T-helper 1 cell treated with Interleukin-12 subunit alpha and Interleukin-12 subunit beta and Interleukin-4 antibody, amounts not matched to agents 30 ng/mL and 1 ng/mL, for 36 hours (primary cell): ENCODE data around the gene GPC5. TPM values are rescaled to one million over a fixed set of nuclear protein-coding genes. Genes with fewer than 3 reads are reported as not detected.
"Not testable (repeated sequence)": the region's sequence is repeated elsewhere in the genome, so short reads cannot be mapped to it uniquely, and the experiment has no call there.

ENCODE experiments used
- intact Hi-C: fragments of 100-400 bp; cut with micrococcal nuclease; formaldehyde crosslinking; loops from one replicate; pipeline ENCODE4 v1.15.1; 2024
- total RNA-seq: library from RNA; stranded (reverse); gene quantifications from 2 replicates; pipeline ENCODE4 v1.2.3, GENCODE V29; 2022

Gene GPC5
- total RNA-seq, 1 donor from 2014 or later, result 0.22 TPM

DNA sequence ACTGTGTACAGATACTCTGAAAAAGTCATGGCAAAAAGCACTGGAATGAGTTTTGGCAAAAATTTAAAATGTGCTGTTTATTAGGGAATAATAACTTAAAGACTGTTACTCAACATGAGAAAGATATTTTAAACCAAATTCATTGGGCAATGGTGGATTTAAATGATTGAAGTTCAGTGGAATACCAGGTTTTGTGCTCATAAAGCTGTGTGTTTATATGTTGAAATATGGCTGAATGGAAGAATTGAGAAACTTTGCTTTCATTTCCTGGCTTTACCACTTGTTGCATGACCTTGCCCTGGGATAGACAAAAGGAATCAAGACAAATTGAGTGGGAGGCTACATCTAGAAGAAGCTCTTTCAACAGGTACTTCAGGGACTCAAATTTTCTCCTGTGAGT, 246.4 kb downstream of the GPC5 start:
- intact Hi-C loops, result no loop called here

DNA sequence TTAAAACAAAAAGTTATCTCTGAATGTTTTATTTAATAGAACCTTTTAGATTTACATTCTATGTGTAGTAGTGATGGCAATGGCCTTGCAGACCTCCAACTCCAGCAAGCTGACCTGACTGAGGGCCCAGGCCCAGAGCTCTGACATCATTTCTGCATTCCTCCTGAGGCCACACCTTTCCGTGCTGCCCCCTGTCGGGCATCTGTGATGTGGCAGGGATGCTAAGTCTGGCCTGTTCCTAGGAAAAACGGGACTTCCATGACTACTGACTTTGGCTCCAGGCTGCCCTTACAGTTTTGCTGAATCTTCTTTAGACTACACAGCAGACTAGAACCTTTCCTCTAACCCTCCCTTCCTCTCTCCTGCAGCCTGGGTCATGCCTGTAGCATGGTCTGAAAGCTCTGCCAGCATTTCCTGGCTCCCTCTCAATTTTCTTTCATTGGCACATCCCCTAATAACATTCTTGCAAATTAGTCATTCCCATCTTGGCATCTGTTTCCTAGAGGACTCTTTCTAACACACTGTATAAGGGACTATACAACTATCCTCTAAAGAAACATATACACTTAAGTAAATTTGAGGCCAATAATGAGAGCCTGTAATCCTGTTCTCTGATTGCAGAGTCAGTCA, 249.1 kb downstream of the GPC5 start:
- intact Hi-C loops, result no loop called here

DNA sequence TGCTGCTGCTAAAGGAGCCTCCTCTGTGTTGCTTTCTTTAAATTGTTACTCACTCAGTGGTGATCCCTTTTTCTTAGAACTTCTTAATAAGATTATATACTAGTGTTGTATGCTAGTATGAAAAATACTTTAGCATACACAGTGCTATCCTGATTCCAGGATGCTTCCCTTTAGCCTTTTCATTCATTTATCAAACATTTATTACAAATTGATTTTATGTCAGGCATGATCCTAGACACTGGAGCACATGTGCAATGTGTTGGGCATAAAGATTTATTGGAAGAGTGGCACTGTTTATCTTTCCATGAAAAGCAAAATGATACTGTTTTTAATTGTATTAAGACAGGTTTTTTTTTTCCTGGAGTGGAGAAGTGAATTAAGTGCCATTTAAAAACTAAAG, 249.6 kb downstream of the GPC5 start:
- intact Hi-C loops, result no loop called here

DNA sequence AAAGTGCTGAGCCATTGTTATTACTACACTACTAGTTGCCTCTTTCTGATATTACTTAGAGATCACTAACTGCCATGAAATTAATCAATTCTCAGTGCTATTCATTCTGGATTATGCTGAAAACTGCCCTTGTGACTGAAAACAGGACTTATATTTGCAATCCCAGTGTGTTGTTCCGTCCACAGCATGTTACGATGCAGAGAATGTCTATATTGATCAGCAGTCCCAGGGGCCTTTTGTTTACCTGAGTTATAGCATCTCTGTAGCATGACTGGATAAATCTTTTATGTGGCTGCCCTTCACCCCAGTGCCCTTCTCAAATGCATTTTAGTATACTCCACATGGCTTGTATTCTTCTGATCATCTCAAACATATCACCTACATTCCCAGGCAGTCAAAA, 251.0 kb downstream of the GPC5 start:
- intact Hi-C loops, result no loop called here

DNA sequence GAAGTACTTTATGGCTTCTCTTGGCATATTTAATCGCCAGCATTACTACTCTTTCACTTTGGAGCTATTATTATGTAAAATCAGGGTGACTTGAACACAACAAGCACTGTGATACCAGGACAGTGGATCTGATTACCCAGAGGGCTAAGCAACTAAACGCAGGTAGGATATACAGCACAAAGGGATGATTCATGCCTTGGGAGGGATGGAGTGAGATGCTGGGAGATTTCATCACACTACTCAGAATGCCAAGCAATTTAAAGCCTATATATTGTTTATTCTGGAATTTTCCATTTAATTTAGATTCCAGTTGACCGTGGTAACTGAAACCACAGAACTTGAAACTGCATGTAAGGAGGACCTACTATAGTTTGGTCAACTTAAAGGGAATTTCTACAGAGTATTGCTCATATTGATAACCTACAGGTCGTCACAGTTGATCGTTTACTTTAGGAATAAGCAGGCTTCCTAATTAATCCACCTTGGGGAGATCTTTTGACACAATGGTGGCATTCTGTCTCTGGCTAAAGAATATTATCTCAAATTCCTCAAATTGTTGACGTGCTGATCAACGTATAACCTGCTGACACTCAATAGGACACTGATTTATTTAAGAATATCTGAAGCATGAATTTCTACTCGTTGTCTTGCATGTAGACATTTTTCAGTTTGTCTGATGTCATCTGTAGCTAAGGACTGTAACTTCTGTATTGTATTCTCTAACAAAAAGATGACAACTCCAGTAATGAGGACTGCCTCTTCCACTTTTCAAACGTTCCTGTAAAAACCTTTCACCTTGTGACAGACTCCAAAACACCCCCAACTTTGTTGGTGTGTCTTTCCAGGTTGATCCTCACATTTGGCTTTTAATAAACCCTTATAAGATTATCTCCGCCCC, 254.2 kb downstream of the GPC5 start:
- intact Hi-C loops, result no loop called here

DNA sequence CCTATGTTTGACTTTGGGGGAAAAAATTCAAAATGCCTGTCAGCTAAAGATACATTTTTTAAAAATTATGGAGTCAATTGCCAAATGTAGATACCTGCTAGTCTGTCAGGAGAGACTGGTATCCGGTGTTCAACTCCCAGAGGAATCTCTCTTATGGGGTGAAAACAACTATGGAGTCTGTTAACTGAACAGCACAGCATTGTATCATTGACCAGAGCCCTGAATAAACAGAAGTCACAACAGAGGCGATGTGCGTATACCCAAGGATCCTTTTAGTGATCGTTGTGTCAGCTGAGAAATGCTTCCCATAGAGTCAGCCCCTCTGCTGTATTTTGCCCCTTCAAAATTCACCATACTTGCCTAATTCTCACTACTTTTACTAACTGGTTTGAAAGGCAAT, 257.3 kb downstream of the GPC5 start:
- intact Hi-C loops, result loop anchor here (5.0 kb wide), 1 partner anchor 1352 kb away; no protein-coding TSS in a partner anchor

DNA sequence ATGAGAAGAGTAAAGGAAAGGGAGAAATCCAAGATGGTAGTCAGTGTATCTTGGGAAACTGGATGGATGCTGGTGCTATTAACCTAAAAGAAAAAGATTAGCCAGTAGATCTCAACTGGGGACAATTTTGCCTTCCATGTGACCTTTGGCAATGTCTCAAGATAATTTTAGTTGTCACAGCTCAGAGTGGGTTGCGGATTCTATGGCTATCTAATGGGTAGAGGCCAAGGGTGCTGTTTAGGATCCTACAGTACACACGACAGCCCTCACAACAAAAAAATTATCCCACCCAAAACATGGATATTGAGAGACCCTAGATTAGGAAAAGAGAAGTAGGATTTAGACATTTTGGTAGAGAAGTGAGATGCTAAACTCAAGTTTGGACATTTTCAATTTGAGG, 258.9 kb downstream of the GPC5 start:
- intact Hi-C loops, result loop anchor here (5.0 kb wide), 1 partner anchor 1350 kb away; no protein-coding TSS in a partner anchor

DNA sequence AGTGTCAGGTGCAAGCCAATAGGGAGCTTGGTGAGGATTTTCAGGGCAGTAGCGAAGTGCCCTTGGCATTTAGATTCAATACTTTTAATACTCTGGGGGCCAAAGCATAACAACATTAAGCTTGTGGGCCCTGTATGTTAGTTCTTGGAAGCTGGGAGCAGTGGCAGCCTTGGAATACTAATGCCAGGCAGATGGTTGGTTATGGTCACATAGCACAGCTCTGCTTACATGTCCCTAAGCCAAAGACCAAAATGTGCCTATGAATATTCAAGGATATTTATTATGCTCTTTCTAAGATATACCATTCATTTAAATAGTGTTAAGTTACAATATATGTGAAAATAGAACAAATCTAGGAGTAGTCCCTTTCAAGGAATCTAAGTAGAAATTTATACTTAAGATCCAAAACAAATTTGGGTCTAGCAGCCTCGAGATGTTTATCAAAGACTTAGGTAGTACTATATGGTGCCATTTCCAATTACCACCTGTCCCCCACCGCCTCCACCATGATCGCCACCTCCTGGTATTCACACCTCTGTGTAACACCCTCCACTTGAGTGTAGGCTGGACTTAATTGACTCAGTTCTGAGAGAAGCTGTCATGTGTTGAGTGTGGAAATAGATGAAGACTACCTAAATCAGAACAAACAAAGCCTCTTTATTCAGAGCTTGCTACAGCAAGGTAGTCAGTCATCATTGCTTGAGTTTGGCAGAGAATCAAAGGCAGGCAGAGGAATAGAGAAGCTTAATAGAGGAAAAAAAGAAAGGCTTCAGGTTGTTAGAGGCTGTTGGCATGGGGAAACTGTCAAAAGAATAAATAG, 261.0 kb downstream of the GPC5 start:
- intact Hi-C loops, result loop anchor here (5.0 kb wide), 1 partner anchor 1348 kb away; no protein-coding TSS in a partner anchor

DNA sequence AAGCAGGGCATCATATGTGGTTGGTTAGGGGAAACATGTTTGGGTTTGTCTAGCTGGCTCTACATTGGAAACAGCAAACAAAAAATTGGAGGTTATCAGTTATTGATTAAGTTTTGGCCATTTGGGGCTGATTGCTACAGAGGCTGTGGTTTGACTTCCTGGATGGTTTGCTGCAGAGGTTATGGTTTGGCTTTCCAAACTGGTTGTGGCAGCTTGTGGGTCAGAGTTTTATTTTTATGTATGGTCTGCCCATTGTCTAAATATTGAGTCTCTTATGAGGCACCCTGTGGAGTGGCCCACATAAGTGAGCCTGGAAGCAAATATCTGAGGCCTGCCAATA, 261.6 kb downstream of the GPC5 start:
- intact Hi-C loops, result no loop called here

DNA sequence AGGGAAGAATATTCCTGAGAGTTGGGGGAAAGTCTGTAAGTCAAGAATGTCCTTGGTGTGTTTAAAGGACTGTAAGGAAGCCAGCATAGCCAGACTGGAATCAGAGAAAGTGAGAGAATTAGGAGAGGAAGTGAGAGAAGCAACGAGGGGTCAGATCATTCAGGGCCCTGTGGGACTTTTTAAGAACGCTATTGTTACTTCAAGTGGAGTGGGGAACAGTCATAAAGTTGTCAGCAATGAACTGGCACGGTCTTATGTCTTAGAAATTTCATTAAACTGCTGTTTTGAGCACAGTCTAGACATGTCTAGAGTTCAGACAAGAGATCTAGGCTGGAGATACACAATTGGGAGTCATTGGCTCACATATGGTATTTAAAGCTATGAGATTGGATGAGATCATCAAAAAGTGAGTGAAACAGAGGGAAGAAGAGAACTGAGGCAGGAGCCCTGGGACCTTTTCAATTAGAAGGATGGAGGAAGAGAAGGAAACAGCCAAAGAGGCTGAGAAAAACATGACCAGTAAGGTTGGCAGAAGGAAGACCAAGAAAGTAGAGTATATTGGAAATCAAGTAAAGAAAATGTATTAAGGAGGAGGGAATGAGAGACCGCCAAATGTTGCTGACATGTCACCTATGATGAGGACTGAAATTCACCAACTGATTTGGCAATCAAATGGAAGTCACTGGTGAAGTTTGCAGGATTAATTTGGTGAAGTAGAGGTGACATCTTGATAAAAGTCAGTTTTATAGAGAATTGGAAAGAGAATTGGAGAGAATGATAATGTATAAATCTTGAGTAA, 263.5 kb downstream of the GPC5 start:
- intact Hi-C loops, result no loop called here

DNA sequence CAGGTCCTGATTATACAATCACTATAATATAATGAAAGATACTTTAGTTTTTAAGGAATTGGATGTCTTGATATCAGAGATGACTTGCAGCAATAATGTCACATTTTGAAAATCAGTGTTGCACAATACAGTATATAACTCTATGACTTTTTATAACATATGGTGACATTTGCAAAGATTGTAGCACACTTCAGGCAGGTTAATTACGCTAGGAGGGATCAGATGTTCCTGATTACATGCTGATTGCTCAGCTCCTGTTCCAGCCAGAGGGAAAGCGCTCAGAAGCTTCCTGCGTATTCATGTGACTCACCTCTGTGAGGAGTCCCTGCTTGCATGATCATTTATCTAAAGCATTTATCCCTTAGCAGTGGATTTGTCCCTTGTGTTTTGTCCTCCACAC, 265.6 kb downstream of the GPC5 start:
- intact Hi-C loops, result no loop called here

DNA sequence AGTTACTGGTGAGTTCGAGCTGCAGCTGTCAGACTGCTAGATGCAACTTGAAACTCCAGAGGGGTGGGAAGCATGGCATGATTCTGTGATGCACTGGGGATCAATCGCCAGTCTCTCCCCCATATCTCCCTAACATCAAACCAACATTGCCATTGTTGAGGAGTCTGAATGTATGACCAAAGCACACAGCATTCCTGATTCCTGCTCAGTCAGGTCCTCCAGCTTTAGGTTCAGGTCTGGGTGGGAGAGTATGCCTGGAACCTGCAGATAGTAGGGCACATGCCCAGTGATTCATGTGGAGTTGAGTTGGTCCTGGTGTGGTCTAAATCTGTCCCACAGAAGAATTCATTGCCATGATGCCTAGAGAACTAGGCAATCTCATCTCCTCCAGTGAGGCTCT, 269.1 kb downstream of the GPC5 start:
- intact Hi-C loops, result no loop called here

DNA sequence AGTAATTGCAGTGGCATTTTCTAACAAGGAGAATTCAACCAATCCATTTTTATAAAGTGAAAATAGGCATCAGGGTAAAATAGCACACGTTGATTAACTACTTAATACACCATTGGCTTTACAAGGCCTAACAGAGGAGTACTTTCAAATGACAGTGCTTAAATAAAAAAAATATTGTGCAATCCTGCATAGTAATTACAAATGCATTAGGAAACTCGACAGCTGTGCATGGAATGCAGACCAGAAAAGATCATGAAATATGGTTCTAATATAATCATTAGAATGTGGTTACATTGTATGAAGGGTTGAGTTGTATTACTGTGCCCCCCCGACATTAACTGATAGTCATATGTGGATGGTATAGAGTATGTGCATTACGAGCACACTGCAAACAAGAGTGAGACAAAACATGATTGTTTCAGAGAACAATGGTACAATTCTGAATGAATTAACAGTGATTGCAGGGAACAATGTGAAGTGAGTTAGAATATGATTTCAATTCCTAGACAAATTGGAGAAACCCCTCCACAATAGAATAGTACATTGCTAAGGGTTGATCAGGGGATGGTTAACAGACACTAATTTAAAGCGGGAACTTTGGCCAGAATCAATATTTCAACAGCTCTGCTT, 270.6 kb downstream of the GPC5 start:
- intact Hi-C loops, result no loop called here

DNA sequence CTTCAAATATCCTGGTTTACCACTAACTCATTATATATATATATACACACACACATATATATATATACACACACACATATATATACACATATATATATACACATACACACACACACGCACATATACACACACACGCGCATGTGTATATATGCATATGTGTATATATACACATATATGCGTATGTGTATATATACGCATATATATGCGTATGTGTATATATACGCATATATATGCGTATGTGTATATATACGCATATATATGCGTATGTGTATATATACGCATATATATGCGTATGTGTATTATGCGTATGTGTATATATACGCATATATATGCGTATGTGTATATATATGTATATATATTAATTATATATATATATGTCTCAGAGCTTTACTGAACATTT, 275.9 kb downstream of the GPC5 start:
- intact Hi-C loops, result not testable (repeated sequence)

DNA sequence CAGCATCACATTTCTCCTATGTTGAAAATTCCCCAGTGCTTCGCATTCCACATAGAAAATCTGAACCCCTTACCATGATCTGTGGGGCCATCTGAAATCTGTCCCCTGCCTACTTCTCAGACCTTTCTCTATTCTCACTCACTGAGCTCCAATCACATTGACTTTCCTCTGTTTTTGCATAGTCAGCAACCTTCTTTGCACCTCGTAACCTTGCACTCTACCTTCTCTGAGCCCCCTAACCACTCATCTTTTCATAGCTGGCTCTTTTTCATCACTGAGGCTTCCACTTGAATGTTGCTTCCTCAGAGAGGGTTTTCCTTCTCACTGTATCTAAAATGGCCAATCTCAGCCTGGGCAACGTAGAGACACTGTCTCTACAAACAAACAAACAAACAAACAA, 286.3 kb downstream of the GPC5 start:
- intact Hi-C loops, result no loop called here

DNA sequence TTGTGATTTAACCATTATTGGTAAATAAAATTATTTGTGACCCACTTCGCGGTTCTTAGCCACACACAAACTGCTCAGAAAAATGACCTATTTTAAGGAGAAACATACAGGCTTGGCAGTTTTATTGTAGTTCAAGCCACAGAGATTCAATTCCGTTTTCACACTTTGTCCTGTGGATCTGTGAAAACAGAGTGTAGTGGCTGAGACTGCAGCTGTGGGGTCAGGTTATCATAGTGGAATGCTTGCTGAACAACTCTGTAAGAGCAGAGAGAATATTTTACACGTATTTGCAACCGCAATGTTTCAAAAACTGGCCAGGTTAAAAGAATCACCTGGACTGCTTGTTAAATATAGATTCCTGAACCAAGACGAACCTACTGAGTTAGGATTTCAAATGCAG, 292.5 kb downstream of the GPC5 start:
- intact Hi-C loops, result no loop called here

DNA sequence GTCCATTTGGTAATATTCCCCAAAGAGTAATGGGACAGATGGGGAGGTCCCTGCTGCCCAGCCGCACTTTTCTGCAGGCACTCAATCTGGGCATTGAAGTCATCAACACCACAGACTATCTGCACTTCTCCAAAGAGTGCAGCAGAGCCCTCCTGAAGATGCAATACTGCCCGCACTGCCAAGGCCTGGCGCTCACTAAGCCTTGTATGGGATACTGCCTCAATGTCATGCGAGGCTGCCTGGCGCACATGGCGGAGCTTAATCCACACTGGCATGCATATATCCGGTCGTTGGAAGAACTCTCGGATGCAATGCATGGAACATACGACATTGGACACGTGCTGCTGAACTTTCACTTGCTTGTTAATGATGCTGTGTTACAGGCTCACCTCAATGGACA, 295.0 kb downstream of the GPC5 start:
- intact Hi-C loops, result no loop called here

DNA sequence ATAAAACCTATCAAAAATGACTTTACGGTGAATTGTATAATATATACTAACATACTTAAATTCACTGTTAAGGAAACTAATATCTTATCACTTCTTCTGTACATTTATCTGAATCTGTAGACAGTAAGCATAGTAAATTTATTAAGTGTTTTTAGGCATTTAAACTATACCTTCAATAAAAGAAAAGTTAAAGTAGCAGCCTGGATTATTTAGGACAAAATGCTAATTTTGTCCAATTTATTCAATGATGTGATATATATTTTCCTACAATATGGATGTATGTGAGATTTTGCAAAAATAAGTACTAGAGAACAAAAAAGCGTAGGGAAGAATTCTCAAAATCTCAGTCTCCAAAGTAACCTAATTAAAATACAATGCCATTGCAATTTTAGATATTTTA, 299.9 kb downstream of the GPC5 start:
- intact Hi-C loops, result no loop called here

DNA sequence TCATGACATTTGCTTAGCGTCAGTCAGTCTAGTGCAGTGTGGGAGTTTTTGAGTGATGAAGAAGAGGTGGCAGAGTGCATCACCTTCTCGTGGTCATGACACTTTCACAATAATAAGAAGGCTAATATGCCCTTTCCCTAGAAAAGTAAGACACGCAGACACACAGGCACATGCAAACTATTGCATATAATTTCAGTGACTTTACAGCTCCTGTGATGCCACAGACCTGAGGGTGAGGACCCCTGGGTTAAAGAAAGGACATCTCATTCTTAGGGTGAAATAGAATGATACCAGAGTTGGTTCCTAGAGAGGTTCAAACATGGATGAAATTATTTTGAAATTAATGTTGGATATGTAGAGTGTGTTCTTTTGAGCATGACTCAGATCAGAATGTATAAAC, 300.3 kb downstream of the GPC5 start:
- intact Hi-C loops, result no loop called here

DNA sequence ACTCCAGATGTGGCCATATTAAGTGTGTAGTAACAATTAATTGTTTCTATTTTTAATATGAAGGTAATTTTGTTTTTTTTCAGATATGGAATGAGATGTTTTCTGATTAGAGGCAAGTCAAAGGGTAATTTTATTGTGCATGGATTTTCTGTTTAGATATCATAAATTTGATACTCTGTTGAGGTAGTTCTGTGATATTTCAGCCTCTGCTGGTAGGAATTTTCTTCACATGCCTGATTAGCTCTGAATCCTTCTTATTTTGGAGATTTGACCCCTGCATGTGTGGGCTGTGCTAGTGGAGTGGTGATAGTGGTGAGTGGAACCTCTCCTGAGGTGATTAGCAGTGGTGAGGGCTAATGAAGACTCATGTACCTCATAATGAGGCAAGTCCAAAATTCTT, 301.4 kb downstream of the GPC5 start:
- intact Hi-C loops, result no loop called here

DNA sequence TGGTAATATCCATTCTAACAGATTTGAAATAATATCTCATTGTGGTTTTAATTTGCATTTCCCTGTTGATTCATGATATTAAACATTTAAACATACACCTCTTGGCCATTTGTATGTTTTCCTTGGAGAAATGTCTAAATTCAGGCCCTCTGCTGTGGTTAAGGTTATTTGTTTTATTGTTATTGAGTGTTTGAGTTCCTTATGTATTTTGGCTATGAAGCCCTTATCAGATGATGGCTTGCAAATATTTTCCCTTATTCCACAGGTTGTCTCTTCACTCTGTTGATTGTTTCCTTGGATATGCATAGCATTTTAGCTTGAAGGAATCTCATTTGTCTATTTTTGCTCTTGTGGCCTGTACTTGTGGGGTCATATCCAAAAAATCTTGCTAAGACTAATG, 303.6 kb downstream of the GPC5 start:
- intact Hi-C loops, result no loop called here
